ENCODE results near the gene PTPRT. TPM values are rescaled to one million over a fixed set of nuclear protein-coding genes. Genes with fewer than 3 reads are reported as not detected.
A peak's percentile ranks its signal among the peaks of the same experiment; 100 is the strongest.

The PTPRT gene
- polyA plus RNA-seq, 4 donors: 0.43 to 1.1 (median 0.60) TPM

GRCh38 chr20:42510686-42511085, 679.0 kb downstream of the PTPRT start:
- DNase-seq (ENCODE audit: low read depth in 4 of 4, low spot score in 2 of 4): no peak

GRCh38 chr20:42507874-42508273, 681.8 kb downstream of the PTPRT start:
- DNase-seq (ENCODE audit: low read depth in 4 of 4, low spot score in 2 of 4): no peak

GRCh38 chr20:42506397-42506796, 683.3 kb downstream of the PTPRT start:
- DNase-seq (ENCODE audit: low read depth in 4 of 4, low spot score in 2 of 4): no peak

- DNase-seq (ENCODE audit: low read depth in 4 of 4, low spot score in 2 of 4): no peak
Observed at GRCh38 chr20:42502591-42502990, 687.1 kb downstream of the PTPRT start.

- DNase-seq (ENCODE audit: low read depth in 4 of 4, low spot score in 2 of 4): no peak
Observed at GRCh38 chr20:42496595-42496994, 693.1 kb downstream of the PTPRT start.

DNA sequence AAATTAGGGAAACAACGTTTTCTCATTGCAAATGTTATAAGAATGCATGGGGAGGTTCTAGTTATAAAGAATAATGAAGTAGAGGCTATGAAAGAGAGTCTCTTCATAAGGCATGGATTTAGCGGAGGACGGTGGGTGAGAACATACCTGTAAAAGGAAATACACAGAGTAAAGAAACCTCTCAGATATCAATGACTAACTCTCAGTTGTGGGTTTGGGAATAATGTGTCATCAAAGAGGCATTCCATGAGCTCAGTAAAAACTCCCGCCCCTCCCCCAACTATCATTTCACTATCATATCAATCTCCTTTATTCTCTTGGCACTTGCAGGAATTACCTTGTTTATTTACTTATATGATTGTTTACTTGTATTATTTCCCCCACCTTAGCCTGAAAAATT, 695.4 kb downstream of the PTPRT start:
- DNase-seq (ENCODE audit: low read depth in 4 of 4, low spot score in 2 of 4): no peak

- no peak for DNase-seq (ENCODE audit: low read depth in 4 of 4, low spot score in 2 of 4)
Observed at GRCh38 chr20:42493001-42493400, 696.7 kb downstream of the PTPRT start.

- no peak for DNase-seq (ENCODE audit: low read depth in 4 of 4, low spot score in 2 of 4)
Observed at GRCh38 chr20:42492290-42492689, 697.4 kb downstream of the PTPRT start.

- DNase-seq (ENCODE audit: low read depth in 4 of 4, low spot score in 2 of 4): peak in 2 of 4 donors; percentile 20 to 21
Observed at GRCh38 chr20:42485556-42485955, 704.1 kb downstream of the PTPRT start.

- DNase-seq (ENCODE audit: low read depth in 4 of 4, low spot score in 2 of 4): no peak
Observed at GRCh38 chr20:42484790-42485375, 704.8 kb downstream of the PTPRT start.

DNA sequence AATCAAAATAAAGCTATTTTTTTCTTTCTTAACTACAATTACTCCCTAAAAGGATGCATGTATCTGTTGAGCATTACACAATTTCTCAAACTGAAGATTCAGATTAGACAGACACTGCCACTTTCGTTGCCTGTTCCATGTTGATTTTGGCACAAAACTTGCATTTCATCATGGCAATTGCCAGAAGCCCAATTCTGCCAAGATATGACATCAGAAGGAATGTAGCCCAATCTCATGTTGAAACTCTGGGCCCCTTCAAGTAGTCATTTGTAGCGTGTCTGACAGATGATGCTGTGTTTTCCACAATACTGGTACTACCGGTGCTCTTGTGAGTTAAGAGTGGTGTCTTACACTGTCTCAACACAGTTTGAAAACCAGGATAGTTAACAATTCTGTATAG, 705.4 kb downstream of the PTPRT start:
- no peak for DNase-seq (ENCODE audit: low read depth in 4 of 4, low spot score in 2 of 4)

DNA sequence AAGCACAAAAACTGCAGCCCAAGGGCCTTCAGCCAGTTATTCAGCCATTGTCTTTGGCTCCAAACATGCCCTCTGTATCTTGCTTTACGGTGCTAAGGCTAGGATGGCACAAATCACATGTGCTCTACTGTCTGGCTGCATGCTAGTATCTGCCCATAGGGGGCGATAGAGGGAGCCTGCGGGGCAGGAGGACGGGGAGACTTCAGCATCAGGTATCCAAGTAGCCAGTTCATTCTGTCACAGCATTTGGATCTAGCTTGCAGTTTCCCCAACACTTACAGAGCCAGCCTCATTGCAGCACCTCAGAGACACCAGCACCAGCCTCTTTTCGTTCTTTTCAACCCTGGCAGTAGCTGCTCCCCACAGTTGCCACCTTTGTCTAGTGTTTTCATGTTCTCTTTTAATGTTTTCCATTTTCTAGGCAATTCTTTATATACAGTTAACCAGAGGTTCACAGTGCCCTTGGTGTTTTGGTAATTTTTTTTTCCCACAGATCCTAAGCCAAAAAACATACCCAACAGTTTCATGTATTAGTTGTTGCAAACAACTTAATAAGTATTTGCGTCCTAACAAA, 705.9 kb downstream of the PTPRT start:
- DNase-seq (ENCODE audit: low read depth in 4 of 4, low spot score in 2 of 4): no peak

DNA sequence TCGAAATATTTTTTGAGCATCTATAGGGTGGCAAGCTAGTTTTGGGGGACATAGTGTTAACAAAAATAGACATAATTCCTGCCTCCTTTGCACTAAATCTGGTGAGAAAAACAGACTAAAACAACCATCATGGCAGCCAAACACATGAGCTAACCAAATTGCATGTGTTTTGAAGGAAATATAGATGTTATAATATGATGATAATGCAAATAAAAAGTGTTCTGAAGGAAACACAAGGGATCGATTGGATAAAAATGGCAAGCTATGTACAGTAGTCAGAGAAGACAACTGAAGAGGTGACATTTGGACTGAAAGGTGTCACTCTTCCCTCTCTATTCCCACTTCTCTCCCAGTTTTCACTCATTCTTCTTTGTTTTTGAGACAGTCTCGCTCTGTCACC, 706.9 kb downstream of the PTPRT start:
- no peak for DNase-seq (ENCODE audit: low read depth in 4 of 4, low spot score in 2 of 4)

- DNase-seq (ENCODE audit: low read depth in 4 of 4, low spot score in 2 of 4): no peak
Observed at GRCh38 chr20:42475773-42476172, 713.9 kb downstream of the PTPRT start.

DNA sequence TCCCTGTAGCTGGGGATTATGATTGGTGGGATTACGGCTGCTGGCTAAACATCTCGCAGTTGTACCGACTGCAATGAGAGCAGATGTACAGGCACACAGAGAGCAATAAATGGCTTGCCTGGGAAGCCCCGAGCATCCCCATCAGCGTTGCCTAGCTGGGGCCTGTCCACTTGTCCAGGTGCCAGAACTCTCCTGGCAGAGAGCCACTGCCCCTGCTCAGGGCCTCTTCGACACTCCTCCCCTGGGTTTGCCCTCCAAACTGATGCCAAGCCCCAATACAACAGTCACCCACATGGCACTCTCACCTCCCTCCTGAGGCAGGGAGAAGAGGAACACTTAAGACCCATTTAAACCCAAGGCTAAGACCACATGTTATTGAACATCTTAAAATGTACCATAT, 715.1 kb downstream of the PTPRT start:
- no peak for DNase-seq (ENCODE audit: low read depth in 4 of 4, low spot score in 2 of 4)

GRCh38 chr20:42472198-42472597, 717.5 kb downstream of the PTPRT start:
- DNase-seq (ENCODE audit: low read depth in 4 of 4, low spot score in 2 of 4): no peak

GRCh38 chr20:42461965-42462593, 727.6 kb downstream of the PTPRT start:
- no peak for DNase-seq (ENCODE audit: low read depth in 4 of 4, low spot score in 2 of 4)

GRCh38 chr20:42461291-42461690, 728.4 kb downstream of the PTPRT start:
- DNase-seq (ENCODE audit: low read depth in 4 of 4, low spot score in 2 of 4): peak in 2 of 4 donors; percentile 21 to 31

GRCh38 chr20:42447270-42447669, 742.4 kb downstream of the PTPRT start:
- DNase-seq (ENCODE audit: low read depth in 4 of 4, low spot score in 2 of 4): no peak

DNA sequence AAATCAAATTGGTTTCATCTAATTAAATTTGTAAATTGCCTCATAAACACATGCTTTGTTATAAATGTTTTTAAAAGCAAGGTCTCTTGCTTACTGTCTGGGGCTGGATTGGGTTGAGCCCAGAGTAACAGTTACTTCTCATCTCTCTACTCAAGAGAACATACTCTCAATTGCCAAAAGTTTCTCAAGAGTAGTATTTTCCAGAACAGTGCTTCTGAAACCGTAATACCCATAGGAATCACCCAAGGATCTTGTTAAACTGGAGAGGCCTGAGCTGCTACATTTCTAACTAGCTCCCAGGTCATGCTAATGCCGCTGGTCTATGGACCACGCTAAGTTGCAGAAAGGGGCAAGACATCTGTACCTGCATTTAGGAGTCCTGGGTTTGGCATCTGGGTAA, 744.9 kb downstream of the PTPRT start:
- DNase-seq (ENCODE audit: low read depth in 4 of 4, low spot score in 2 of 4): no peak

DNA sequence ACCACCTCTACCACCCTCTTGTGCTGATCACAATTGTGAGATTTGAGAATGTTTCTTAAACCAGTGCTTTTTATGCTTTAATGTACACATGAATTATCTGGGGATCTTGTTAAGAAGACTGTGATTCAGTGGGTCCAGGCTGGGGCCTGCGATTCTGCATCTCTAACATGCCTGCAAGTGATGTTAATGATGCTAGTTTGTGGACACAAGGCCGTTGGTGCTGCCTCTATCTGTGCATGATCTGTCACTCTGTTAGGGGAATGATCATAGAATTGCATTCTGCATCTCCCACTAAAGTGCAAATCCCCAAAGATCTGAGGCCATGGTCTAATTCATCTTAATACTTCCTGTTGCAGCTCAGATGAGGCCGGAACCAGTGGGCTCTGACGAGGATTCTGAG, 746.5 kb downstream of the PTPRT start:
- no peak for DNase-seq (ENCODE audit: low read depth in 4 of 4, low spot score in 2 of 4)

DNA sequence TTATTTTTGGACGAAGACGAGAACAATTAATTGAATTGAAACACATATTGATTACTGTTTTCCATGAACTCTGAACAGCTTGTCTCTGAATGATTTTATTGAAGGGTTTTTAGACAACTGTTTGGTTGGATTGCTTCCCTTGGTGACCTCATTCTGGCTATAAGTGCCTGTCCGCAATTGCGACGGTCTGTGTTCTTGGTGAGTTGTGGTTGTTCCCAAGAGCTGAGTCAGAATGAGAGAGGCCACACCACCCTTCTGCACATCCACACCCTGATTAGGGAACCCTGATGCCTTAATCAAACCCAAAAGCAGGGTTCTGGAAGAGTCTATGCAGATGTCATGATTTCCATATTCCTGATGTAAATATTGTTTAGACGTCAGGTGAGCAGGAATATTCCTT, 747.0 kb downstream of the PTPRT start:
- DNase-seq (ENCODE audit: low read depth in 4 of 4, low spot score in 2 of 4): no peak
